MM.1S (cell line): ENCODE data around the gene GREB1.

Source experiments
- EZH2 ChIP-seq: fragments of 300-600 bp; sonication (generic); optimal IDR thresholded peaks from 2 replicates; pipeline ENCODE3; 2017; ENCODE audit warnings: low read depth, mild to moderate bottlenecking, antibody characterized with exemption, low read length, mixed read lengths
- EZH2phosphoT487 ChIP-seq: fragments of 300-600 bp; sonication (generic); IDR thresholded peaks from 2 replicates; pipeline ENCODE4 v1.6.1; 2018; ENCODE audit warnings: antibody characterized with exemption, low read length
- TF ChIP-seq, protein P1 (sequence below): fragments of 300-600 bp; sonication (generic); IDR thresholded peaks from 2 replicates; pipeline ENCODE4 v1.5.1; 2016; ENCODE audit warnings: antibody characterized with exemption, low read length, mixed read lengths

DNA sequence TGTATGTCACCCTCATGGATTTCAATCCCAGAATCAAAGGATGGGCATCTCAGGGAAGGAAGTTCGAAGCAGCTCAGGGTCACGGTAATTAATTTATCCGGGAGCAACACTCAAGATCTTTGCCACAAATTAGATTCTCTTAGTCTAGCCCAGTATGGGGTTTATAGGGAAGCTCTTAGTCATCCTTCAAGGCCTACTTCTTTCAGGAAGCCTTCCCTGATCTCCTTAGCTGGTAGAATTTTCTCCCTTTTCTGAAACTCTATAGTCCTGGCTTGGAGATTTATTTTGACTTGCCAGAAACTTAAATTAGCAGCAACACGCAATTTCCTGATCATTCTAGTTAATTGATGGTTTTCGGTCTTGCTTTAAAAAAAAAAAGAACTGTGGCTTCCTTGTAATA, 20.5 kb upstream of the GREB1 start:
- no peak for TF ChIP-seq EZH2
- TF ChIP-seq, protein P1, sequence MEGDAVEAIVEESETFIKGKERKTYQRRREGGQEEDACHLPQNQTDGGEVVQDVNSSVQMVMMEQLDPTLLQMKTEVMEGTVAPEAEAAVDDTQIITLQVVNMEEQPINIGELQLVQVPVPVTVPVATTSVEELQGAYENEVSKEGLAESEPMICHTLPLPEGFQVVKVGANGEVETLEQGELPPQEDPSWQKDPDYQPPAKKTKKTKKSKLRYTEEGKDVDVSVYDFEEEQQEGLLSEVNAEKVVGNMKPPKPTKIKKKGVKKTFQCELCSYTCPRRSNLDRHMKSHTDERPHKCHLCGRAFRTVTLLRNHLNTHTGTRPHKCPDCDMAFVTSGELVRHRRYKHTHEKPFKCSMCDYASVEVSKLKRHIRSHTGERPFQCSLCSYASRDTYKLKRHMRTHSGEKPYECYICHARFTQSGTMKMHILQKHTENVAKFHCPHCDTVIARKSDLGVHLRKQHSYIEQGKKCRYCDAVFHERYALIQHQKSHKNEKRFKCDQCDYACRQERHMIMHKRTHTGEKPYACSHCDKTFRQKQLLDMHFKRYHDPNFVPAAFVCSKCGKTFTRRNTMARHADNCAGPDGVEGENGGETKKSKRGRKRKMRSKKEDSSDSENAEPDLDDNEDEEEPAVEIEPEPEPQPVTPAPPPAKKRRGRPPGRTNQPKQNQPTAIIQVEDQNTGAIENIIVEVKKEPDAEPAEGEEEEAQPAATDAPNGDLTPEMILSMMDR = no peak
- no peak for TF ChIP-seq EZH2phosphoT487
